GM12878 (cell line): Measurements from ENCODE around the gene TNFAIP8L3. TPM values are rescaled to one million over a fixed set of nuclear protein-coding genes. Genes with fewer than 3 reads are reported as not detected.

Source experiments
- ATAC-seq: fragments of 200-7000 bp; cut with Tn5 transposase; 3 replicates; pipeline ENCODE4 v1.9.1; 2020; ENCODE audit warnings: mild to moderate bottlenecking, moderate library complexity
- BruUV-seq: library from RNA; stranded (reverse); fragments of 400-500 nt; replicated peaks from 2 replicates; lab custom pipeline; 2021; lab: Mats Ljungman, UMichigan
- CTCF ChIA-PET: fragments of 300-600 bp; sonication (Branson Sonifier 250); formaldehyde crosslinking; extraction: SDS; loops from one replicate; lab custom pipeline; 2021; ENCODE audit warnings: inconsistent platforms; lab: Yijun Ruan, JAX
- POLR2A ChIA-PET: fragments of 350-600 bp; formaldehyde crosslinking; extraction: SDS; loops from one replicate; lab custom pipeline; 2021; ENCODE audit warnings: inconsistent platforms; lab: Charles Lee
- RAD21 ChIA-PET: fragments of 300-600 bp; sonication (Branson Sonifier 250); formaldehyde crosslinking; loops from one replicate; lab custom pipeline; 2023; ENCODE audit warnings: antibody characterized with exemption; ENCODE audit not compliant: unreplicated experiment; lab: Charles Lee
- SMC1A ChIA-PET: fragments of 300-600 bp; sonication (Branson Sonifier 250); formaldehyde crosslinking; loops from one replicate; lab custom pipeline; 2023; ENCODE audit not compliant: unreplicated experiment, uncharacterized antibody; lab: Charles Lee
- DNase-seq: peaks from one replicate; pipeline ENCODE4 v3.0.0-alpha.2; 2011; ENCODE audit warnings: low read depth, low spot score
- FAIRE-seq: peaks from 3 replicates; lab custom pipeline; 2011; peaks lifted over from hg19 to GRCh38; lab: Jason Lieb, UNC
- H2AFZ ChIP-seq: 2 replicates; pipeline ENCODE4 v1.6.0; 2011; ENCODE audit warnings: low read depth, low read length, control low read depth; ENCODE audit not compliant: control insufficient read depth
- H3K27ac ChIP-seq: 2 replicates; pipeline ENCODE4 v1.5.1; 2011; ENCODE audit warnings: control low read depth; ENCODE audit not compliant: control insufficient read depth, insufficient read depth
- H3K27me3 ChIP-seq, 2 experiments: replicated peaks in 1 of 2; 2 replicates each; pipeline versions ENCODE4 v1.6.0 to v1.6.1; 2011; ENCODE audit warnings: low read length in 1 of 2; ENCODE audit not compliant: control insufficient read depth in 2 of 2, insufficient read depth in 2 of 2
- H3K36me3 ChIP-seq, 2 experiments: 2 replicates each; pipeline ENCODE4 v1.5.1; 2011; ENCODE audit warnings: low read length in 1 of 2; ENCODE audit not compliant: control insufficient read depth in 2 of 2, insufficient read depth in 2 of 2
- H3K4me1 ChIP-seq: 2 replicates; pipeline ENCODE4 v1.6.1; 2011; ENCODE audit warnings: mild to moderate bottlenecking, low read length, moderate library complexity, mixed read lengths; ENCODE audit not compliant: control insufficient read depth, insufficient read depth
- H3K4me2 ChIP-seq: 2 replicates; pipeline ENCODE4 v1.6.0; 2011; ENCODE audit warnings: control low read depth; ENCODE audit not compliant: control insufficient read depth, insufficient read depth
- H3K4me3 ChIP-seq: fragments of 200-600 bp; sonication (generic); 2 replicates; pipeline ENCODE4 v1.5.1; 2016
- H3K79me2 ChIP-seq: 2 replicates; pipeline ENCODE4 v1.6.0; 2011; ENCODE audit warnings: low read length; ENCODE audit not compliant: control insufficient read depth, insufficient read depth
- H3K9ac ChIP-seq: 2 replicates; pipeline ENCODE4 v1.8.0; 2011; ENCODE audit warnings: low read length, control low read depth, mixed read lengths; ENCODE audit not compliant: control insufficient read depth, insufficient read depth
- H3K9me3 ChIP-seq: replicated peaks from 3 replicates; pipeline ENCODE4 v1.5.1; 2011; ENCODE audit warnings: mild to moderate bottlenecking, low read length; ENCODE audit not compliant: control insufficient read depth, insufficient read depth
- H4K20me1 ChIP-seq: 2 replicates; pipeline ENCODE4 v1.6.0; 2011; ENCODE audit not compliant: control insufficient read depth, insufficient read depth
- GATAD2B ChIP-seq: fragments of 450-650 bp; conservative IDR thresholded peaks from 2 replicates; pipeline ENCODE4 v1.6.1; 2017; ENCODE audit warnings: low read depth, mild to moderate bottlenecking, moderate library complexity
- IRF4 ChIP-seq: IDR thresholded peaks from 2 replicates; pipeline ENCODE4 v1.6.1; 2011; ENCODE audit warnings: low read depth, low read length
- LARP7 ChIP-seq: fragments of 450-650 bp; IDR thresholded peaks from 2 replicates; pipeline ENCODE4 v1.6.1; 2017; ENCODE audit warnings: mild to moderate bottlenecking
- PML ChIP-seq: IDR thresholded peaks from 2 replicates; pipeline ENCODE4 v1.6.1; 2012; ENCODE audit warnings: low read length, inconsistent platforms
- TARDBP ChIP-seq: IDR thresholded peaks from 2 replicates; pipeline ENCODE4 v1.6.1; 2016; ENCODE audit warnings: borderline replicate concordance
- TCF3 ChIP-seq: IDR thresholded peaks from 2 replicates; pipeline ENCODE4 v1.6.1; 2012; ENCODE audit warnings: low read depth, mild to moderate bottlenecking, low read length, borderline replicate concordance; ENCODE audit not compliant: insufficient read depth
- ZNF24 ChIP-seq: fragments of 450-650 bp; IDR thresholded peaks from 2 replicates; pipeline ENCODE4 v1.6.1; 2017; ENCODE audit warnings: antibody characterized with exemption, mild to moderate bottlenecking
- WGBS: methylation state at CpG from one replicate; pipeline ENCODE4 v1.1.6; 2016; ENCODE audit warnings: low lambda C conversion rate; ENCODE audit not compliant: insufficient replicate concordance, insufficient coverage; ENCODE audit errors: missing lambda C conversion rate; 5-methylcytosine and 5-hydroxymethylcytosine counted together
- in situ Hi-C: fragments of 300-500 bp; cut with MboI; formaldehyde crosslinking; loops from 9 replicates; pipeline ENCODE4 v1.14.3; 2018; ENCODE audit warnings: mixed read lengths
- intact Hi-C: fragments of 100-400 bp; cut with micrococcal nuclease; formaldehyde crosslinking; loops from one replicate; pipeline ENCODE4 v1.14.2; 2022; ENCODE audit not compliant: unreplicated experiment
- polyA plus RNA-seq, 11 experiments: library from polyadenylated mRNA; depleted of rRNA in 4 of 11; unstranded in 6 of 11; stranded (reverse) in 5 of 11; fragments of >200 nt; fragmentation: Nextera tagmentation in 4 of 11; fragmentation: Illumina TruSeq in 1 of 11; extraction: Ambion mirVana in 4 of 11; extraction: Trizol in 1 of 11; gene quantifications; 1 replicate in 1 of 11; 2 replicates in 10 of 11; pipeline versions ENCODE4 v1.2.1 to v1.2.3, GENCODE V29; 2011 to 2016; ENCODE audit warnings: inconsistent platforms in 2 of 11, missing spikeins in 2 of 11, low read depth in 1 of 11
- total RNA-seq, 4 experiments: library from RNA; depleted of rRNA in 3 of 4; stranded (reverse); fragments of >200 nt in 3 of 4; fragmentation: Illumina TruSeq in 1 of 4; extraction: Trizol in 1 of 4; gene quantifications; 2 replicates each; pipeline versions ENCODE4 v1.2.1 to v1.2.3, GENCODE V29; 2013 to 2021
- TF ChIP-seq, protein P1 (sequence below): fragments of 450-650 bp; IDR thresholded peaks from 2 replicates; pipeline ENCODE4 v1.6.1; 2017; ENCODE audit warnings: mild to moderate bottlenecking, moderate library complexity
- TF ChIP-seq, protein P2 (sequence below): fragments of 150-350 bp; IDR thresholded peaks from 2 replicates; pipeline ENCODE4 v1.6.1; 2016; ENCODE audit warnings: low read depth, low read length
- TF ChIP-seq, protein P3 (sequence below): IDR thresholded peaks from 2 replicates; pipeline ENCODE4 v1.6.1; 2011; ENCODE audit warnings: borderline replicate concordance, low read depth, mild to moderate bottlenecking, moderate library complexity, low read length; ENCODE audit not compliant: insufficient read depth, poor library complexity, severe bottlenecking
- TF ChIP-seq, protein P4 (sequence below): IDR thresholded peaks from 2 replicates; pipeline ENCODE4 v1.6.1; 2011; ENCODE audit warnings: low read depth, low read length, improper control_type of control experiment, borderline replicate concordance

Gene TNFAIP8L3
- total and polyA plus RNA-seq, 10 of the 15 experiments (the other 5 are each of a cell fraction or from before 2014, with no cell fraction given), result 0.22 TPM; not detected in 9

DNA sequence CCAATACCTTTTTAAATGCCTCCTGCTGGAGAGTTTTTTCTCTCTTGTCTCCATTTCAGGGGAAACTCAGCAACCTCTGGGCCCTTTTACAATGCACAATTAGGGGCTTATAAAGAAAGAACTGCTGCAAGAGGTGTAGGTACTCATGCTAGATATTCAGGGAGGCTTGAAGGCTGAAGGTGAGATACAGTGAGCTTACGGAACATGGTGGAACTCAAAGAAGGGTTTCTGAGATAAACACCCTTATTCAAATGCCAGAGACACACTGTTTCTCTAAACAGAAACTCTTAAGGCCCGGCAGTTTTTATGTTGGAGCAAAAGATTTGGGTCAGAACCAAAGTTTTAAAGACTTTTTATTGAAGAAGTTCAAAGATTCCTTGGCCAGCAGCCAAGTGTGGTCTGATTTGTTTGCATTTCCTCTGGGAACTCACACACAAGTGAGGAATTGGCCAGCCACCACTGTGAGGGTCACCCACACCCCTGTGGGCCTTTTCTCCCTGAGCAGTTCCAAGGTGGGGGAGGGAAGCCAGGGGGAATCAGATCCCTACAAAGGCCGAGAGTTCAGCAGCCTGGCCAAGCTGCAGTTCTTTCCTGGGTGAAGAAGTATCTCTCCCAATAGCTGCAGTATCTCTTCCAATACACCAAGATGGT is 47.8 kb downstream of the TNFAIP8L3 start:
- no peak overlapping the region for H2AFZ ChIP-seq
- no peaks in the 10 kb centered on the region for H4K20me1 ChIP-seq
- no peak for FAIRE-seq
- H3K4me3 ChIP-seq, result no peak overlapping the region
- CTCF ChIA-PET, result no interaction called here
- no peak for ATAC-seq
- H3K27ac ChIP-seq, result no peak overlapping the region
- H3K9ac ChIP-seq, result no peak overlapping the region
- H3K4me2 ChIP-seq, result no peak overlapping the region
- H3K27me3 ChIP-seq, result no peaks in the 10 kb centered on the region
- DNase-seq, result no peak
- H3K4me1 ChIP-seq, result peaks cover 8% of the 10 kb centered on the region
- SMC1A ChIA-PET, result interaction anchor here (0.9 kb wide), 1 partner anchor 111 kb away, joined by 3 read pairs; no protein-coding TSS in a partner anchor
- POLR2A ChIA-PET, result no interaction called here
- no peak for TF ChIP-seq LARP7
- no peak for TF ChIP-seq TARDBP
- TF ChIP-seq, protein P1, sequence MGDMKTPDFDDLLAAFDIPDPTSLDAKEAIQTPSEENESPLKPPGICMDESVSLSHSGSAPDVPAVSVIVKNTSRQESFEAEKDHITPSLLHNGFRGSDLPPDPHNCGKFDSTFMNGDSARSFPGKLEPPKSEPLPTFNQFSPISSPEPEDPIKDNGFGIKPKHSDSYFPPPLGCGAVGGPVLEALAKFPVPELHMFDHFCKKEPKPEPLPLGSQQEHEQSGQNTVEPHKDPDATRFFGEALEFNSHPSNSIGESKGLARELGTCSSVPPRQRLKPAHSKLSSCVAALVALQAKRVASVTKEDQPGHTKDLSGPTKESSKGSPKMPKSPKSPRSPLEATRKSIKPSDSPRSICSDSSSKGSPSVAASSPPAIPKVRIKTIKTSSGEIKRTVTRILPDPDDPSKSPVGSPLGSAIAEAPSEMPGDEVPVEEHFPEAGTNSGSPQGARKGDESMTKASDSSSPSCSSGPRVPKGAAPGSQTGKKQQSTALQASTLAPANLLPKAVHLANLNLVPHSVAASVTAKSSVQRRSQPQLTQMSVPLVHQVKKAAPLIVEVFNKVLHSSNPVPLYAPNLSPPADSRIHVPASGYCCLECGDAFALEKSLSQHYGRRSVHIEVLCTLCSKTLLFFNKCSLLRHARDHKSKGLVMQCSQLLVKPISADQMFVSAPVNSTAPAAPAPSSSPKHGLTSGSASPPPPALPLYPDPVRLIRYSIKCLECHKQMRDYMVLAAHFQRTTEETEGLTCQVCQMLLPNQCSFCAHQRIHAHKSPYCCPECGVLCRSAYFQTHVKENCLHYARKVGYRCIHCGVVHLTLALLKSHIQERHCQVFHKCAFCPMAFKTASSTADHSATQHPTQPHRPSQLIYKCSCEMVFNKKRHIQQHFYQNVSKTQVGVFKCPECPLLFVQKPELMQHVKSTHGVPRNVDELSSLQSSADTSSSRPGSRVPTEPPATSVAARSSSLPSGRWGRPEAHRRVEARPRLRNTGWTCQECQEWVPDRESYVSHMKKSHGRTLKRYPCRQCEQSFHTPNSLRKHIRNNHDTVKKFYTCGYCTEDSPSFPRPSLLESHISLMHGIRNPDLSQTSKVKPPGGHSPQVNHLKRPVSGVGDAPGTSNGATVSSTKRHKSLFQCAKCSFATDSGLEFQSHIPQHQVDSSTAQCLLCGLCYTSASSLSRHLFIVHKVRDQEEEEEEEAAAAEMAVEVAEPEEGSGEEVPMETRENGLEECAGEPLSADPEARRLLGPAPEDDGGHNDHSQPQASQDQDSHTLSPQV, result no peak
- no peak for TF ChIP-seq TCF3
- TF ChIP-seq IRF4, result no peak
- TF ChIP-seq, protein P2, sequence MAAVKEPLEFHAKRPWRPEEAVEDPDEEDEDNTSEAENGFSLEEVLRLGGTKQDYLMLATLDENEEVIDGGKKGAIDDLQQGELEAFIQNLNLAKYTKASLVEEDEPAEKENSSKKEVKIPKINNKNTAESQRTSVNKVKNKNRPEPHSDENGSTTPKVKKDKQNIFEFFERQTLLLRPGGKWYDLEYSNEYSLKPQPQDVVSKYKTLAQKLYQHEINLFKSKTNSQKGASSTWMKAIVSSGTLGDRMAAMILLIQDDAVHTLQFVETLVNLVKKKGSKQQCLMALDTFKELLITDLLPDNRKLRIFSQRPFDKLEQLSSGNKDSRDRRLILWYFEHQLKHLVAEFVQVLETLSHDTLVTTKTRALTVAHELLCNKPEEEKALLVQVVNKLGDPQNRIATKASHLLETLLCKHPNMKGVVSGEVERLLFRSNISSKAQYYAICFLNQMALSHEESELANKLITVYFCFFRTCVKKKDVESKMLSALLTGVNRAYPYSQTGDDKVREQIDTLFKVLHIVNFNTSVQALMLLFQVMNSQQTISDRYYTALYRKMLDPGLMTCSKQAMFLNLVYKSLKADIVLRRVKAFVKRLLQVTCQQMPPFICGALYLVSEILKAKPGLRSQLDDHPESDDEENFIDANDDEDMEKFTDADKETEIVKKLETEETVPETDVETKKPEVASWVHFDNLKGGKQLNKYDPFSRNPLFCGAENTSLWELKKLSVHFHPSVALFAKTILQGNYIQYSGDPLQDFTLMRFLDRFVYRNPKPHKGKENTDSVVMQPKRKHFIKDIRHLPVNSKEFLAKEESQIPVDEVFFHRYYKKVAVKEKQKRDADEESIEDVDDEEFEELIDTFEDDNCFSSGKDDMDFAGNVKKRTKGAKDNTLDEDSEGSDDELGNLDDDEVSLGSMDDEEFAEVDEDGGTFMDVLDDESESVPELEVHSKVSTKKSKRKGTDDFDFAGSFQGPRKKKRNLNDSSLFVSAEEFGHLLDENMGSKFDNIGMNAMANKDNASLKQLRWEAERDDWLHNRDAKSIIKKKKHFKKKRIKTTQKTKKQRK, result no peak
- TF ChIP-seq, protein P3, sequence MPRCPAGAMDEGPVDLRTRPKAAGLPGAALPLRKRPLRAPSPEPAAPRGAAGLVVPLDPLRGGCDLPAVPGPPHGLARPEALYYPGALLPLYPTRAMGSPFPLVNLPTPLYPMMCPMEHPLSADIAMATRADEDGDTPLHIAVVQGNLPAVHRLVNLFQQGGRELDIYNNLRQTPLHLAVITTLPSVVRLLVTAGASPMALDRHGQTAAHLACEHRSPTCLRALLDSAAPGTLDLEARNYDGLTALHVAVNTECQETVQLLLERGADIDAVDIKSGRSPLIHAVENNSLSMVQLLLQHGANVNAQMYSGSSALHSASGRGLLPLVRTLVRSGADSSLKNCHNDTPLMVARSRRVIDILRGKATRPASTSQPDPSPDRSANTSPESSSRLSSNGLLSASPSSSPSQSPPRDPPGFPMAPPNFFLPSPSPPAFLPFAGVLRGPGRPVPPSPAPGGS, result no peak
- TF ChIP-seq PML, result no peak
- TF ChIP-seq ZNF24, result no peak
- TF ChIP-seq GATAD2B, result no peak
- TF ChIP-seq, protein P4, sequence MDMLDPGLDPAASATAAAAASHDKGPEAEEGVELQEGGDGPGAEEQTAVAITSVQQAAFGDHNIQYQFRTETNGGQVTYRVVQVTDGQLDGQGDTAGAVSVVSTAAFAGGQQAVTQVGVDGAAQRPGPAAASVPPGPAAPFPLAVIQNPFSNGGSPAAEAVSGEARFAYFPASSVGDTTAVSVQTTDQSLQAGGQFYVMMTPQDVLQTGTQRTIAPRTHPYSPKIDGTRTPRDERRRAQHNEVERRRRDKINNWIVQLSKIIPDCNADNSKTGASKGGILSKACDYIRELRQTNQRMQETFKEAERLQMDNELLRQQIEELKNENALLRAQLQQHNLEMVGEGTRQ, result no peak
- TF ChIP-seq, all 136 proteins: peak for 0
- Histone ChIP-seq H3K9me3 (no peaks in the 10 kb centered on the region), H3K79me2 (no peaks in the 10 kb centered on the region), H3K36me3 (no peaks in the 10 kb centered on the region)
- intact Hi-C loops (no loop called here), in situ Hi-C loops (no loop called here)
- 50% methylated on average over 3 of the region's 3 CpGs for WGBS
- RAD21 ChIA-PET, result no interaction called here
- BruUV-seq, result no TSS peak
